ENCODE data around the gene GASK1A. TPM values are rescaled to one million over a fixed set of nuclear protein-coding genes. Genes with fewer than 3 reads are reported as not detected.

Gene GASK1A
- polyA plus RNA-seq, 2 of the 4 experiments (the other 2 are of a cell fraction) = not detected

DNA sequence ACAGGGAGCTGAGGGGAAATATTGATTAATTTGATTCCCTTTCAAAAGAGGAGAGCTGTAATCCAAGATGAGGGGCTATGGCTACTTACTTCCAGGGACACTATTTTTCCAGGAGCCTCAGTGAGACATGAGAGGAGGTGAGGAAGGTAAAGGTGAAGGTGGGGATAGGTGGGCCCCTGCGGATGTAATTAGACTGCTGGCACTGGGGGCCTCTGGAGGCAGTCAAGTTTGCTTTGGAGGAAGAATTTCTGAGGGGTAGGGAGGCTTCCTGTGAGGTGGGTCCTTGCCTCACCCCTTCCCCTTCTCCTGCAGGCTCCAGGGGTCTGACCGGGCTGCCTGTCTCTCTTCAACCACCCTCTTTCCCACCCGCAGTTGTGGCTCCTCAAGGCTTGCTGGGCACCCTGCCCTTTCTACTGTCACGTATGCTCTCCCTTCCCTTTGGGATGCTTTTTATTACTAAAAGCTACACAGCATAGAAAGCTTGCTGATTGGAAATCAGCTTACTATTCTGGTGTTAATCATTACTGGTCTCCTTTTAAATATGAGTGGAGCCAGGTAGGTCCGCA lies 22.5 kb downstream of the GASK1A start:
- DNase-seq (ENCODE audit: low read depth in 1 of 2, low spot score in 1 of 2) (no peak), FAIRE-seq (no peak), ATAC-seq (no peak; a peak in 1 of 6 replicates)
- H3K4me1 ChIP-seq = no peaks in the 10 kb centered on the region
- no peak overlapping the region for H3K27ac ChIP-seq
- ChIA-PET POLR2A (no interaction called here), CTCF (no interaction called here)
- H3K4me2 ChIP-seq = no peak overlapping the region
- WGBS (ENCODE audit: missing lambda C conversion rate) = 54% methylated on average over 5 of the region's 5 CpGs
- no peak overlapping the region for H3K4me3 ChIP-seq
- no peaks in the 10 kb centered on the region for H3K9me3 ChIP-seq
- TF ChIP-seq, protein P1, sequence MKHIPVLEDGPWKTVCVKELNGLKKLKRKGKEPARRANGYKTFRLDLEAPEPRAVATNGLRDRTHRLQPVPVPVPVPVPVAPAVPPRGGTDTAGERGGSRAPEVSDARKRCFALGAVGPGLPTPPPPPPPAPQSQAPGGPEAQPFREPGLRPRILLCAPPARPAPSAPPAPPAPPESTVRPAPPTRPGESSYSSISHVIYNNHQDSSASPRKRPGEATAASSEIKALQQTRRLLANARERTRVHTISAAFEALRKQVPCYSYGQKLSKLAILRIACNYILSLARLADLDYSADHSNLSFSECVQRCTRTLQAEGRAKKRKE (CRISPR knock-in tag; IDR thresholded peaks at IDR 0.05; ENCODE audit: low read depth) = no peak
- TF ChIP-seq, protein P2, sequence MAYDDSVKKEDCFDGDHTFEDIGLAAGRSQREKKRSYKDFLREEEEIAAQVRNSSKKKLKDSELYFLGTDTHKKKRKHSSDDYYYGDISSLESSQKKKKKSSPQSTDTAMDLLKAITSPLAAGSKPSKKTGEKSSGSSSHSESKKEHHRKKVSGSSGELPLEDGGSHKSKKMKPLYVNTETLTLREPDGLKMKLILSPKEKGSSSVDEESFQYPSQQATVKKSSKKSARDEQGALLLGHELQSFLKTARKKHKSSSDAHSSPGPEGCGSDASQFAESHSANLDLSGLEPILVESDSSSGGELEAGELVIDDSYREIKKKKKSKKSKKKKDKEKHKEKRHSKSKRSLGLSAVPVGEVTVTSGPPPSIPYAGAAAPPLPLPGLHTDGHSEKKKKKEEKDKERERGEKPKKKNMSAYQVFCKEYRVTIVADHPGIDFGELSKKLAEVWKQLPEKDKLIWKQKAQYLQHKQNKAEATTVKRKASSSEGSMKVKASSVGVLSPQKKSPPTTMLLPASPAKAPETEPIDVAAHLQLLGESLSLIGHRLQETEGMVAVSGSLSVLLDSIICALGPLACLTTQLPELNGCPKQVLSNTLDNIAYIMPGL (CRISPR knock-in tag; IDR thresholded peaks at IDR 0.05; ENCODE audit: borderline replicate concordance) = no peak
- TF ChIP-seq SMC3 (IDR thresholded peaks at IDR 0.05) (no peak), FOXS1 (CRISPR knock-in tag; IDR thresholded peaks at IDR 0.05) (no peak), KDM1A (IDR thresholded peaks at IDR 0.05; ENCODE audit: low read depth) (no peak), FOSB (CRISPR knock-in tag; IDR thresholded peaks at IDR 0.05) (no peak), MYC (IDR thresholded peaks at IDR 0.05; ENCODE audit: borderline replicate concordance, low read length) (no peak), HDAC2 (IDR thresholded peaks at IDR 0.05) (no peak), ZSCAN20 (CRISPR knock-in tag; IDR thresholded peaks at IDR 0.05) (no peak), JUNB (IDR thresholded peaks at IDR 0.05) (no peak), BHLHE40 (IDR thresholded peaks at IDR 0.05; ENCODE audit: low read depth, low read length) (no peak), JUN (IDR thresholded peaks at IDR 0.05) (no peak), ZFP36 (IDR thresholded peaks at IDR 0.05; ENCODE audit: borderline replicate concordance, partially characterized antibody) (no peak), KDM5A (IDR thresholded peaks at IDR 0.05) (no peak), CHD4 (IDR thresholded peaks at IDR 0.05; ENCODE audit: borderline replicate concordance) (no peak), GATA3 (IDR thresholded peaks at IDR 0.05; ENCODE audit: borderline replicate concordance) (no peak)
- TF ChIP-seq, protein P3, sequence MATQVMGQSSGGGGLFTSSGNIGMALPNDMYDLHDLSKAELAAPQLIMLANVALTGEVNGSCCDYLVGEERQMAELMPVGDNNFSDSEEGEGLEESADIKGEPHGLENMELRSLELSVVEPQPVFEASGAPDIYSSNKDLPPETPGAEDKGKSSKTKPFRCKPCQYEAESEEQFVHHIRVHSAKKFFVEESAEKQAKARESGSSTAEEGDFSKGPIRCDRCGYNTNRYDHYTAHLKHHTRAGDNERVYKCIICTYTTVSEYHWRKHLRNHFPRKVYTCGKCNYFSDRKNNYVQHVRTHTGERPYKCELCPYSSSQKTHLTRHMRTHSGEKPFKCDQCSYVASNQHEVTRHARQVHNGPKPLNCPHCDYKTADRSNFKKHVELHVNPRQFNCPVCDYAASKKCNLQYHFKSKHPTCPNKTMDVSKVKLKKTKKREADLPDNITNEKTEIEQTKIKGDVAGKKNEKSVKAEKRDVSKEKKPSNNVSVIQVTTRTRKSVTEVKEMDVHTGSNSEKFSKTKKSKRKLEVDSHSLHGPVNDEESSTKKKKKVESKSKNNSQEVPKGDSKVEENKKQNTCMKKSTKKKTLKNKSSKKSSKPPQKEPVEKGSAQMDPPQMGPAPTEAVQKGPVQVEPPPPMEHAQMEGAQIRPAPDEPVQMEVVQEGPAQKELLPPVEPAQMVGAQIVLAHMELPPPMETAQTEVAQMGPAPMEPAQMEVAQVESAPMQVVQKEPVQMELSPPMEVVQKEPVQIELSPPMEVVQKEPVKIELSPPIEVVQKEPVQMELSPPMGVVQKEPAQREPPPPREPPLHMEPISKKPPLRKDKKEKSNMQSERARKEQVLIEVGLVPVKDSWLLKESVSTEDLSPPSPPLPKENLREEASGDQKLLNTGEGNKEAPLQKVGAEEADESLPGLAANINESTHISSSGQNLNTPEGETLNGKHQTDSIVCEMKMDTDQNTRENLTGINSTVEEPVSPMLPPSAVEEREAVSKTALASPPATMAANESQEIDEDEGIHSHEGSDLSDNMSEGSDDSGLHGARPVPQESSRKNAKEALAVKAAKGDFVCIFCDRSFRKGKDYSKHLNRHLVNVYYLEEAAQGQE (IDR thresholded peaks at IDR 0.05) = no peak
- TF ChIP-seq, protein P4, sequence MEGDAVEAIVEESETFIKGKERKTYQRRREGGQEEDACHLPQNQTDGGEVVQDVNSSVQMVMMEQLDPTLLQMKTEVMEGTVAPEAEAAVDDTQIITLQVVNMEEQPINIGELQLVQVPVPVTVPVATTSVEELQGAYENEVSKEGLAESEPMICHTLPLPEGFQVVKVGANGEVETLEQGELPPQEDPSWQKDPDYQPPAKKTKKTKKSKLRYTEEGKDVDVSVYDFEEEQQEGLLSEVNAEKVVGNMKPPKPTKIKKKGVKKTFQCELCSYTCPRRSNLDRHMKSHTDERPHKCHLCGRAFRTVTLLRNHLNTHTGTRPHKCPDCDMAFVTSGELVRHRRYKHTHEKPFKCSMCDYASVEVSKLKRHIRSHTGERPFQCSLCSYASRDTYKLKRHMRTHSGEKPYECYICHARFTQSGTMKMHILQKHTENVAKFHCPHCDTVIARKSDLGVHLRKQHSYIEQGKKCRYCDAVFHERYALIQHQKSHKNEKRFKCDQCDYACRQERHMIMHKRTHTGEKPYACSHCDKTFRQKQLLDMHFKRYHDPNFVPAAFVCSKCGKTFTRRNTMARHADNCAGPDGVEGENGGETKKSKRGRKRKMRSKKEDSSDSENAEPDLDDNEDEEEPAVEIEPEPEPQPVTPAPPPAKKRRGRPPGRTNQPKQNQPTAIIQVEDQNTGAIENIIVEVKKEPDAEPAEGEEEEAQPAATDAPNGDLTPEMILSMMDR (IDR thresholded peaks at IDR 0.05) = no peak
- TF ChIP-seq, protein P5, sequence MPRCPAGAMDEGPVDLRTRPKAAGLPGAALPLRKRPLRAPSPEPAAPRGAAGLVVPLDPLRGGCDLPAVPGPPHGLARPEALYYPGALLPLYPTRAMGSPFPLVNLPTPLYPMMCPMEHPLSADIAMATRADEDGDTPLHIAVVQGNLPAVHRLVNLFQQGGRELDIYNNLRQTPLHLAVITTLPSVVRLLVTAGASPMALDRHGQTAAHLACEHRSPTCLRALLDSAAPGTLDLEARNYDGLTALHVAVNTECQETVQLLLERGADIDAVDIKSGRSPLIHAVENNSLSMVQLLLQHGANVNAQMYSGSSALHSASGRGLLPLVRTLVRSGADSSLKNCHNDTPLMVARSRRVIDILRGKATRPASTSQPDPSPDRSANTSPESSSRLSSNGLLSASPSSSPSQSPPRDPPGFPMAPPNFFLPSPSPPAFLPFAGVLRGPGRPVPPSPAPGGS (IDR thresholded peaks at IDR 0.05) = no peak

All from A549 (cell line).